Right lobe of liver (tissue), 6 donors: ENCODE results near the gene ACTR3. TPM values are rescaled to one million over a fixed set of nuclear protein-coding genes. Genes with fewer than 3 reads are reported as not detected.

Experiments
- ATAC-seq, 4 donors: fragments of 200-7000 bp; cut with Tn5 transposase; one replicate each; pipeline ENCODE4 v1.9.1; 2020; ENCODE audit warnings: mild to moderate bottlenecking in 4 of 4, moderate library complexity in 4 of 4
- DNase-seq, 3 donors: peaks; one replicate each; pipeline ENCODE4 v3.0.0-alpha.2; 2020
- H3K27ac ChIP-seq, 3 donors: fragments of 200-600 bp; one replicate each; pipeline ENCODE4 v1.8.0; 2022
- H3K27me3 ChIP-seq, 2 donors: fragments of 200-600 bp; one replicate each; pipeline ENCODE4 v1.8.0; 2022
- H3K36me3 ChIP-seq, 4 donors: fragments of 200-600 bp; sonication (generic) in 1 of 4; one replicate each; pipeline versions ENCODE4 v1.5.1 to v1.8.0; 2017 to 2022; ENCODE audit warnings: control low read depth in 1 of 4
- H3K4me1 ChIP-seq, 4 donors: fragments of 200-600 bp; sonication (generic) in 1 of 4; one replicate each; pipeline versions ENCODE4 v1.5.1 to v1.8.0; 2017 to 2022; ENCODE audit warnings: control low read depth in 1 of 4
- H3K4me3 ChIP-seq, 3 donors: fragments of 200-600 bp; one replicate each; pipeline ENCODE4 v1.8.0; 2022
- H3K9me3 ChIP-seq, 4 donors: fragments of 200-600 bp; sonication (generic) in 1 of 4; one replicate each; pipeline versions ENCODE4 v1.5.1 to v1.8.0; 2017 to 2022; ENCODE audit warnings: control low read depth in 1 of 4
- POLR2A ChIP-seq: fragments of 450-650 bp; IDR thresholded peaks from one replicate; pipeline ENCODE4 v1.6.1; 2017; ENCODE audit warnings: antibody characterized with exemption, mild to moderate bottlenecking
- WGBS: methylation state at CpG from one replicate; pipeline ENCODE4 v1.1.6; 2018; ENCODE audit warnings: low coverage, low lambda C conversion rate; ENCODE audit not compliant: insufficient coverage; ENCODE audit errors: missing lambda C conversion rate; 5-methylcytosine and 5-hydroxymethylcytosine counted together
- intact Hi-C, 2 donors: fragments of 100-400 bp; cut with DNase I; formaldehyde crosslinking; loops; one replicate each; pipeline versions ENCODE4 v1.11.2 to v1.14.1; 2022
- total RNA-seq, 6 experiments: library from RNA; depleted of rRNA in 2 of 6; stranded (reverse); fragments of >200 nt in 2 of 6; fragmentation: NEBNext Ultra II Directional in 3 of 6; extraction: Animal tissue kit (Norgen Biotek cat#: 25700) in 3 of 6; gene quantifications; one replicate each; pipeline versions ENCODE4 v1.1.0 to v1.2.4, GENCODE V29; 2016 to 2023
- TF ChIP-seq, protein P1 (sequence below), 4 donors: fragments of 200-600 bp in 3 of 4; fragments of 450-650 bp in 1 of 4; IDR thresholded peaks; one replicate each; pipeline versions ENCODE4 v1.5.1 to v1.8.0; 2016 to 2022; ENCODE audit warnings: antibody characterized with exemption in 4 of 4, mild to moderate bottlenecking in 2 of 4
- donor health status: DM: no; HTN: yes; CAD: no.
- donor health status: DM: no; HTN: no; CAD: no.
- donor health status: DM: no; HTN: no; CAD: no.
- donor health status: DM: no; HTN: yes; CAD: no.
- donor health status: DM: no; HTN: yes; CAD: no.

The ACTR3 gene
- total RNA-seq, 6 experiments from 2014 or later = 44.1 to 108 (median 66.2) TPM

DNA sequence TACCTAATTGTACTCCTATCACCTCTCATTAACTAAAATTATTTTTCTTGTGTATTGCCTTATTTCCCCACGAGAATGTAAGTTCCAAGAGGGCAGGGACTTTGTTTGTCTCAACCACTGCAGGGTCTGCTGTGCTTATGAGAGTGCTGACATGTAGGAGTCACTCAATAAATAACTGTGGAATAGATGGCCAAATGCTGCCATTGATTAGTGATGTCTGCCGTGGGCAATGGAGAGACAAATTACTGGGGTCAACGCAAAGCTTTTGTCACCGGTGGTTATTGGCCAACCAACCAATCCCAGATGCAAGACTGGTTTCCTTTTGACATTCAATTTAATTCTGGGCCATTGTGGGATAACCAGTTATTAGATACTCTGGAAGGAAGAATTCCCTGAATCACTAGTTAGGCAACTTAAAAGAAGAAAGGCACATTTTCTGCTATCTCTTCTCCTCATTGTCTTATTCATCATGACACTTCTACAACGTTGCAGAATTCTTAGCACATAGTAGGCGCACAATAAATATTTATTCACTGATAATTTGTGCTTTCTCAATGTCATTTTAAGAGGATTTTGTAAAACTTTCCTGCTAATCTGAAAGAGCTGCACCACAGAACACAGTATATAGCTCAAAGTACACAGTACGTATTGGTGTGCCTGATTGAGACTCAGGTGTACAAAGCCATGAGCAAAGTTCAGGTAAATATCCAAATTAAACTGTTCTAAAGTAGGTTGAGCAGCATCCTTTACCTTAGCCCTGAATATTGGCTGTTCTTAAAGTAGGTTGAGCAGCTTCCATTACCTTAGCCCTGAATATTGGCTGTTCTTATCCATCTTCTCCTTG lies 95.9 kb downstream of the ACTR3 start:
- no peaks in the 10 kb centered on the region for H3K4me1 ChIP-seq
- ATAC-seq = no peak
- H3K36me3 ChIP-seq = no peaks in the 10 kb centered on the region
- no peak for TF ChIP-seq POLR2A
- TF ChIP-seq, protein P1, sequence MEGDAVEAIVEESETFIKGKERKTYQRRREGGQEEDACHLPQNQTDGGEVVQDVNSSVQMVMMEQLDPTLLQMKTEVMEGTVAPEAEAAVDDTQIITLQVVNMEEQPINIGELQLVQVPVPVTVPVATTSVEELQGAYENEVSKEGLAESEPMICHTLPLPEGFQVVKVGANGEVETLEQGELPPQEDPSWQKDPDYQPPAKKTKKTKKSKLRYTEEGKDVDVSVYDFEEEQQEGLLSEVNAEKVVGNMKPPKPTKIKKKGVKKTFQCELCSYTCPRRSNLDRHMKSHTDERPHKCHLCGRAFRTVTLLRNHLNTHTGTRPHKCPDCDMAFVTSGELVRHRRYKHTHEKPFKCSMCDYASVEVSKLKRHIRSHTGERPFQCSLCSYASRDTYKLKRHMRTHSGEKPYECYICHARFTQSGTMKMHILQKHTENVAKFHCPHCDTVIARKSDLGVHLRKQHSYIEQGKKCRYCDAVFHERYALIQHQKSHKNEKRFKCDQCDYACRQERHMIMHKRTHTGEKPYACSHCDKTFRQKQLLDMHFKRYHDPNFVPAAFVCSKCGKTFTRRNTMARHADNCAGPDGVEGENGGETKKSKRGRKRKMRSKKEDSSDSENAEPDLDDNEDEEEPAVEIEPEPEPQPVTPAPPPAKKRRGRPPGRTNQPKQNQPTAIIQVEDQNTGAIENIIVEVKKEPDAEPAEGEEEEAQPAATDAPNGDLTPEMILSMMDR (IDR thresholded peaks at IDR 0.05) = no peak
- H3K4me3 ChIP-seq = no peak overlapping the region
- H3K27ac ChIP-seq = no peak overlapping the region
- DNase-seq = no peak
- H3K9me3 ChIP-seq = no peaks in the 10 kb centered on the region
- intact Hi-C loops = no loop called here
- no peaks in the 10 kb centered on the region for H3K27me3 ChIP-seq
- 67% methylated on average over 7 of the region's 7 CpGs for WGBS

DNA sequence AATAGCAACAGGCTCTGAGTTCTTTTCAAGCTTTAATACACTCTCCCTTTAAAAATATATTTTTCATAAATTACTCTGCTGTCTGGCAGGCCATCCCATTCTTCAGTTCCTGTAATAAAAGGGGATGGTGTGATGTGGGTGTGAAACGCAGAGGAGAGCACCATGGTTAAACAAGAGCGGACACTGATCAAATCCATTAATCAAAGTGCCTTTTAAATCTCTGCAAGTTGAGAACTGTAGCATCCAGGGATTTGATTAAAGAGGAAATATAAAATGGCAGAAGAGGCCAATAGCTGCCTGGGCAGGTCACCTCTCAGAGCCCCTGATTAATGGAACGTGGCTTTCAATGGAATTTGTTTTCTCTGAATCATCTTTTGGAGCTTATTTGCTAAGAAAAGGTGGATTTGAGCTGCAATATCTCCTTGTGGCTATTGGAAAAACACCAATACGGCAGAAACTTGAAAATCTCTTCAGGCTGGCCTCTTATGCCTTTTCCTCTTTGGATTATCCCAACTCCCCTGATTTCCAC lies 96.9 kb downstream of the ACTR3 start:
- H3K27ac ChIP-seq = no peak overlapping the region
- intact Hi-C loops = no loop called here
- ATAC-seq (no peak), DNase-seq (no peak)
- H3K9me3 ChIP-seq = no peaks in the 10 kb centered on the region
- H3K4me1 ChIP-seq = no peaks in the 10 kb centered on the region
- no peak overlapping the region for H3K4me3 ChIP-seq
- TF ChIP-seq, protein P1 (IDR thresholded peaks at IDR 0.05) = no peak
- 89% methylated on average over 4 of the region's 4 CpGs for WGBS
- H3K27me3 ChIP-seq = no peaks in the 10 kb centered on the region
- no peaks in the 10 kb centered on the region for H3K36me3 ChIP-seq

DNA sequence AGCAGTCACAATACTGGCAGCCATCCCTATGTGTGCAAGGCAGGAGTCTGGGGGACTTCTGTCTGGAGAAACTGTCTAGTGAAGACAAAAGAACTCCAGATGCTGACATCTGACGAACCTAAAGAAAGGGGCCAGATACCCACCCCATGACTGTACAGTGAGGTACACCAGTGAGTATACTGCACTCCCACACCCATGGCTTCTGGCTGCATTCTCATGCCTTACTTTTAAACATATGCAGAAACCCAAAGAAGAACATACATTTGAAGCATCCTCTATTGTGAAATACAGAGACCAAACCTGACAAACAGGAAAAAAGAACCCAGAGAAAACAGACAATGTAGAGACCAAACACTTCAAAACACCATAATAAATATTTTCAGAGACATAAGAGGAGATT lies 102.2 kb downstream of the ACTR3 start:
- no peaks in the 10 kb centered on the region for H3K27me3 ChIP-seq
- no peak overlapping the region for H3K27ac ChIP-seq
- intact Hi-C loops = no loop called here
- WGBS = 64% methylated on average over 1 of the region's 1 CpG
- H3K36me3 ChIP-seq = no peaks in the 10 kb centered on the region
- no peaks in the 10 kb centered on the region for H3K4me1 ChIP-seq
- ATAC-seq = no peak
- TF ChIP-seq, protein P1 (IDR thresholded peaks at IDR 0.05) = no peak
- no peak for TF ChIP-seq POLR2A
- DNase-seq = no peak
- no peaks in the 10 kb centered on the region for H3K9me3 ChIP-seq
- no peak overlapping the region for H3K4me3 ChIP-seq

DNA sequence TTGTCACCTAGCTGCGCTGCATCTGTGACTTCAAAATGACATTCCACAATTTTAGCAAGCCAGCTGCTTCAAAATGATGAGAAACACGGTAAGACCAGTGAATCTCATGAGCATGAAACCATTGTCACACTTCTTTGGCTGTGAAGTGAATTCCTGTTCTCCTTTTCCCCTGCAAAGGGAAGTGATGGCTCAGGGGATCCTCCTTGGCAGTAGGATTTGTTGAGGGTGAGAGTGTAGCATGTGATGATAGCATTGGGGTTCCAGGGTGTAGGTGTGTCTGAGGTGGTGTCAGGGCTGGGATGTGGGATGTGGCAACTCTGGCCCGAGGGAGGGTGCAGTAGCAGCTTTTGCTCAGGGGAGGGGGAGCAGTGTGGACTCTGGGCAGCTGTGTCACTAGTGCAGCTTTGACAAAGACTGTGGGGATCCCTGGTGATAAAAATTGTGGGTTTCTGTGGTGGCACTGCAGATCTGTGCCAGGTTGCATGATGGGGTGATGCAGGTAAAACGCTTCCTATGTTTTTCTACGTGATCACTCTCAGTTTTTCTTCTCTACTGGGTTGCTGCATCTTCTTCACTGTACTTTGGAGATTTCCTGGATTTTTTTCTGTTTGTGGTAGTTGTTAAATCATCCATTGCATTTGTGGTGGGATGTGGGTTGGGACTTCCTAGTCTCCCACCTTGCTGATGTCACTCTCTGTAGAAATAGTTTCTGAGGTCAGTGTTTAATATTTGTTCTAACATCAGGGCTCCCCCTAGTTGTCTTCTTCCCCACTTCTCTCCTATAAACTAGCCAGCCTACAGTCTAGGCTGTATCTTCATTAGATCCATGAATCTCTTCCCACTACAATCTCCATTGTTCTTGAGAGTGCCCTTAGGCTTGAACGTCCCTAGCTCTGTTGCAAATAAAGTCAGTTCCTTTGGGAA lies 107.0 kb downstream of the ACTR3 start:
- H3K27me3 ChIP-seq = no peaks in the 10 kb centered on the region
- H3K4me3 ChIP-seq = no peak overlapping the region
- no peaks in the 10 kb centered on the region for H3K4me1 ChIP-seq
- no peaks in the 10 kb centered on the region for H3K36me3 ChIP-seq
- DNase-seq (no peak), ATAC-seq (no peak)
- no peak for TF ChIP-seq POLR2A
- TF ChIP-seq, protein P1 (IDR thresholded peaks at IDR 0.05) = no peak
- no peak overlapping the region for H3K27ac ChIP-seq
- intact Hi-C loops = no loop called here
- H3K9me3 ChIP-seq = no peaks in the 10 kb centered on the region
- 57% methylated on average over 3 of the region's 6 CpGs for WGBS
